HCT116 (cell line): Measurements from ENCODE around the gene COL4A4. TPM values are rescaled to one million over a fixed set of nuclear protein-coding genes. Genes with fewer than 3 reads are reported as not detected.

Source experiments
- ATAC-seq: fragments of 200-7000 bp; cut with Tn5 transposase; 2 replicates; pipeline ENCODE4 v1.9.1; 2020; ENCODE audit warnings: mild to moderate bottlenecking, moderate library complexity
- BruUV-seq: library from RNA; stranded (reverse); fragments of 400-500 nt; replicated peaks from 2 replicates; lab custom pipeline; 2021; lab: Mats Ljungman, UMichigan
- CTCF ChIA-PET: fragments of 300-600 bp; sonication (Branson Sonifier 250); formaldehyde crosslinking; loops from one replicate; lab custom pipeline; 2021; ENCODE audit warnings: antibody characterized with exemption; lab: Charles Lee
- POLR2A ChIA-PET: fragments of 300-600, 350-600 bp; sonication (Branson Sonifier 250); formaldehyde crosslinking; loops from one replicate; lab custom pipeline; 2021; ENCODE audit warnings: antibody characterized with exemption; lab: Charles Lee
- RAD21 ChIA-PET, 2 experiments: fragments of 300-600 bp; sonication (Branson Sonifier 250); formaldehyde crosslinking; loops; one replicate each; lab custom pipeline; 2023; ENCODE audit warnings: low total read pairs in 2 of 2; ENCODE audit not compliant: uncharacterized antibody in 2 of 2, unreplicated experiment in 2 of 2, low non-redundant PET in 1 of 2; lab: Charles Lee
- DNase-seq: peaks from one replicate; pipeline ENCODE4 v3.0.0-alpha.2; 2010; ENCODE audit warnings: low read depth, low spot score
- H2AFZ ChIP-seq: fragments of 200-600 bp; shearing (Covaris generic), sonication (generic); 2 replicates; pipeline ENCODE4 v1.6.1; 2017; ENCODE audit warnings: low read depth, mixed run types, mixed read lengths, antibody characterized with exemption, low read length; ENCODE audit not compliant: poor library complexity, severe bottlenecking
- H3K27ac ChIP-seq: 2 replicates; pipeline ENCODE4 v1.5.1; 2012; ENCODE audit warnings: low read depth, low read length
- H3K27me3 ChIP-seq: fragments of 200-600 bp; sonication (generic); 2 replicates; pipeline ENCODE4 v1.6.1; 2016; ENCODE audit warnings: mixed run types, low read length, mixed read lengths; ENCODE audit not compliant: insufficient read depth
- H3K36me3 ChIP-seq, 2 experiments: fragments of 200-500 bp in 1 of 2; fragments of 200-600 bp in 1 of 2; sonication (Bioruptor generic) in 1 of 2; sonication (generic) in 1 of 2; 2 replicates each; pipeline versions ENCODE4 v1.5.1 to v1.6.1; 2014 to 2016; ENCODE audit warnings: low read length in 2 of 2, inconsistent platforms in 1 of 2, mixed read lengths in 1 of 2, mixed run types in 1 of 2; ENCODE audit not compliant: insufficient read depth in 2 of 2, control insufficient read depth in 1 of 2
- H3K4me1 ChIP-seq, 2 experiments: fragments of 200-600 bp in 1 of 2; sonication (generic) in 1 of 2; 2 replicates each; pipeline versions ENCODE4 v1.5.1 to v1.6.1; 2012 to 2017; ENCODE audit warnings: low read length in 2 of 2, inconsistent platforms in 1 of 2, mild to moderate bottlenecking in 1 of 2, mixed read lengths in 1 of 2, mixed run types in 1 of 2, moderate library complexity in 1 of 2; ENCODE audit not compliant: insufficient read depth in 2 of 2, control insufficient read depth in 1 of 2
- H3K4me2 ChIP-seq: fragments of 200-600 bp; sonication (generic); 2 replicates; pipeline ENCODE4 v1.6.1; 2017; ENCODE audit warnings: mixed run types, low read length, mixed read lengths
- H3K4me3 ChIP-seq, 2 experiments: fragments of 200-600 bp in 1 of 2; sonication (generic) in 1 of 2; replicated peaks in 1 of 2; 2 replicates each; pipeline ENCODE4 v1.5.1; 2011 to 2016; ENCODE audit warnings: low read length in 2 of 2, control low read depth in 1 of 2, low read depth in 1 of 2, mild to moderate bottlenecking in 1 of 2, mixed read lengths in 1 of 2, mixed run types in 1 of 2
- H3K79me2 ChIP-seq: fragments of 200-600 bp; sonication (generic); 2 replicates; pipeline ENCODE4 v1.6.1; 2017; ENCODE audit warnings: mild to moderate bottlenecking, mixed run types, low read length, moderate library complexity, mixed read lengths; ENCODE audit not compliant: insufficient read depth
- H3K9ac ChIP-seq: fragments of 200-600 bp; sonication (generic); 2 replicates; pipeline ENCODE4 v1.6.1; 2016; ENCODE audit warnings: low read length, mixed read lengths
- H3K9me2 ChIP-seq: fragments of 200-600 bp; sonication (generic), shearing (Covaris generic); 2 replicates; pipeline ENCODE4 v1.6.1; 2017; ENCODE audit warnings: mixed run types, mild to moderate bottlenecking, moderate library complexity; ENCODE audit not compliant: insufficient read depth
- H3K9me3 ChIP-seq, 2 experiments: fragments of 200-500 bp in 1 of 2; fragments of 200-600 bp in 1 of 2; sonication (Bioruptor generic) in 1 of 2; sonication (generic) in 1 of 2; 2 replicates each; pipeline ENCODE4 v1.6.1; 2014 to 2017; ENCODE audit warnings: low read length in 2 of 2, mixed read lengths in 2 of 2, inconsistent platforms in 1 of 2, low read depth in 1 of 2, mild to moderate bottlenecking in 1 of 2, mixed run types in 1 of 2, moderate library complexity in 1 of 2; ENCODE audit not compliant: control insufficient read depth in 1 of 2, insufficient read depth in 1 of 2
- H4K20me1 ChIP-seq: fragments of 200-600 bp; sonication (generic), shearing (Covaris generic); 2 replicates; pipeline ENCODE4 v1.6.1; 2017; ENCODE audit warnings: mixed run types, mild to moderate bottlenecking, moderate library complexity; ENCODE audit not compliant: insufficient read depth
- CEBPB ChIP-seq: IDR thresholded peaks from 2 replicates; pipeline ENCODE4 v1.6.1; 2012; ENCODE audit warnings: low read depth
- EGR1 ChIP-seq: IDR thresholded peaks from 2 replicates; pipeline ENCODE4 v1.6.1; 2012; ENCODE audit warnings: low read depth
- ELF1 ChIP-seq: IDR thresholded peaks from 2 replicates; pipeline ENCODE4 v1.6.1; 2012; ENCODE audit warnings: low read depth, borderline replicate concordance
- EZH2 ChIP-seq: fragments of 200-600 bp; sonication (generic); IDR thresholded peaks from 2 replicates; pipeline ENCODE4 v1.6.1; 2017; ENCODE audit warnings: antibody characterized with exemption, mixed run types
- EZH2phosphoT487 ChIP-seq: fragments of 200-600 bp; IDR thresholded peaks from 2 replicates; pipeline ENCODE4 v1.6.1; 2018; ENCODE audit warnings: antibody characterized with exemption, borderline replicate concordance
- FOSL1 ChIP-seq: IDR thresholded peaks from 2 replicates; pipeline ENCODE4 v1.6.1; 2012; ENCODE audit warnings: low read depth
- POLR2A ChIP-seq: IDR thresholded peaks from 2 replicates; pipeline ENCODE4 v1.7.0; 2011; ENCODE audit warnings: borderline replicate concordance; ENCODE audit not compliant: insufficient read depth, insufficient read length; ENCODE audit errors: extremely low read depth
- POLR2AphosphoS5 ChIP-seq: IDR thresholded peaks from 2 replicates; pipeline ENCODE4 v1.6.1; 2011; ENCODE audit warnings: mild to moderate bottlenecking, low read depth, low read length, moderate library complexity
- RAD21 ChIP-seq: IDR thresholded peaks from 2 replicates; pipeline ENCODE4 v1.6.1; 2012; ENCODE audit warnings: low read depth, mild to moderate bottlenecking
- SP1 ChIP-seq: IDR thresholded peaks from 2 replicates; pipeline ENCODE4 v1.6.1; 2012; ENCODE audit warnings: low read depth
- SRF ChIP-seq: IDR thresholded peaks from 2 replicates; pipeline ENCODE4 v1.6.1; 2012; ENCODE audit warnings: low read depth
- TCF7L2 ChIP-seq: IDR thresholded peaks from 2 replicates; pipeline ENCODE4 v1.7.0; 2011; ENCODE audit warnings: borderline replicate concordance, inconsistent platforms; ENCODE audit not compliant: insufficient read depth, insufficient read length; ENCODE audit errors: extremely low read depth
- YY1 ChIP-seq: IDR thresholded peaks from 2 replicates; pipeline ENCODE4 v1.6.1; 2011; ENCODE audit warnings: low read length, low read depth, moderate library complexity, mild to moderate bottlenecking; ENCODE audit not compliant: insufficient replicate concordance; ENCODE audit errors: extremely low read depth
- ZNF274 ChIP-seq: fragments of 200-500 bp; sonication (Bioruptor generic); IDR thresholded peaks from 2 replicates; pipeline ENCODE4 v1.6.1; 2014; ENCODE audit warnings: mild to moderate bottlenecking, low read depth, low read length, inconsistent platforms
- intact Hi-C: fragments of 100-400 bp; cut with micrococcal nuclease; formaldehyde crosslinking; loops from 2 replicates; pipeline ENCODE4 v1.10.0; 2022
- total RNA-seq: library from RNA; stranded (reverse); gene quantifications from one replicate; pipeline ENCODE4 v1.2.1, GENCODE V29; 2021; ENCODE audit not compliant: unreplicated experiment
- TF ChIP-seq, protein P1 (sequence below), 3 experiments: fragments of 200-600 bp in 1 of 3; sonication (generic) in 1 of 3; IDR thresholded peaks in 2 of 3; conservative IDR thresholded peaks in 1 of 3; 2 replicates each; pipeline ENCODE4 v1.5.1; 2012 to 2017; ENCODE audit warnings: low read depth in 2 of 3, low read length in 2 of 3, antibody characterized with exemption in 1 of 3, borderline replicate concordance in 1 of 3, control low read depth in 1 of 3, mild to moderate bottlenecking in 1 of 3, mixed read lengths in 1 of 3, mixed run types in 1 of 3, moderate library complexity in 1 of 3; ENCODE audit not compliant: insufficient read depth in 1 of 3
- TF ChIP-seq, protein P2 (sequence below): IDR thresholded peaks from 2 replicates; pipeline ENCODE4 v1.6.1; 2012; ENCODE audit warnings: low read depth
- TF ChIP-seq, protein P3 (sequence below): IDR thresholded peaks from 2 replicates; pipeline ENCODE4 v1.6.1; 2012

Gene COL4A4
- total RNA-seq, 1 experiment from 2014 or later: 5.9 TPM

DNA sequence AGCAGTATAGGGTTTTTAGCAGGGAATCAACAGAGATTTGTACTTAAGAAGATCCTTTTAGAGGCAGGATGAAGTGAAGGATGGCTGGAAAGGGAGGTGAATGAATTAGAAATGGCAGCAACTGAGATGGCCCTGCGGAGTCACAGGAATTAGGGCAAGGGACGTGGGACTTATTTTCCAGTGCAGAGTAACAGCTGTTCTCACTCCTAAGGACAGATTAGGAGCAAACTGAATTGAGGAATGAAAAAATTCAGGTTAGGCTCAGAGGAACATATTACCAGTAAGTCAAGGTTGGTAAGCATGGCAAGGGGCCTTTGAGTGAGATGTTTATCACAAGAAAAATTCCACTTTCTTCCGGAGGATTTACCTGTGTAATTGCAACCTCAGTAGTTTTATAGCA lies 34.9 kb upstream of the COL4A4 start:
- no peaks in the 10 kb centered on the region for H3K79me2 ChIP-seq
- no peaks in the 10 kb centered on the region for H3K9me3 ChIP-seq
- CTCF ChIA-PET: no interaction called here
- POLR2A ChIA-PET: no interaction called here
- H2AFZ ChIP-seq: no peak overlapping the region
- no peak overlapping the region for H3K27ac ChIP-seq
- TF ChIP-seq POLR2A (no peak), CEBPB (no peak)
- no TSS peak for BruUV-seq
- H3K27me3 ChIP-seq: no peaks in the 10 kb centered on the region
- ATAC-seq (no peak), DNase-seq (no peak)
- no peaks in the 10 kb centered on the region for H3K36me3 ChIP-seq
- intact Hi-C loops: no loop called here
- no peak overlapping the region for H3K4me2 ChIP-seq
- no peaks in the 10 kb centered on the region for H4K20me1 ChIP-seq
- H3K9me2 ChIP-seq: no peaks in the 10 kb centered on the region
- H3K4me1 ChIP-seq: no peaks in the 10 kb centered on the region
- H3K4me3 ChIP-seq: no peak overlapping the region
- RAD21 ChIA-PET: no interaction called here
- no peak overlapping the region for H3K9ac ChIP-seq

DNA sequence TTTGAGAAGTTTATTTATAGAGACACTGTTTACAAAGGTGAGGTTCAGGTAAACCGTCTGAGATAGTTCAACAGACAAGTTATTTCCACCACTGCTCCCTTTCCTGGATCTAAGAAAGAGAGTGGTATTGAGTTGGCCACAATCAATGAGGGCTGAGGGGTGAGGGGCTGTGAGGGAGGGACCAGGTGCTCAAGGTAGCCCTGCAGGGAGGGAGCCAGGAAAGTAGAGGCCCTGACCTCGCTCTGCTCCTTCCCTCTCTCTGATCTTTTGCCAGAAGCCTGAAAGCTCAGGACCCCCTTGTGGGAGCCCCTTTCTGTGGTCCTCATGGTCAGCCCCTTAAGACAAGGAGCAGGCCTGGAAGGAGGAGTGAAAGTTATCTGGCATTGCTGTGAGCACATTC lies 30.2 kb upstream of the COL4A4 start:
- no TSS peak for BruUV-seq
- Histone ChIP-seq H3K4me2 (no peak overlapping the region), H3K79me2 (no peaks in the 10 kb centered on the region), H3K9me2 (no peaks in the 10 kb centered on the region), H3K27ac (no peak overlapping the region), H3K27me3 (no peaks in the 10 kb centered on the region), H2AFZ (no peak overlapping the region), H3K9ac (no peak overlapping the region), H3K4me3 (no peak overlapping the region), H3K9me3 (no peaks in the 10 kb centered on the region), H3K4me1 (peaks cover 12 to 19% of the 10 kb centered on the region in 2 experiments), H3K36me3 (no peaks in the 10 kb centered on the region), H4K20me1 (no peaks in the 10 kb centered on the region)
- DNase-seq: no peak
- RAD21 ChIA-PET: no interaction called here
- POLR2A ChIA-PET: no interaction called here
- ATAC-seq: no peak
- intact Hi-C loops: no loop called here
- TF ChIP-seq, protein P1, sequence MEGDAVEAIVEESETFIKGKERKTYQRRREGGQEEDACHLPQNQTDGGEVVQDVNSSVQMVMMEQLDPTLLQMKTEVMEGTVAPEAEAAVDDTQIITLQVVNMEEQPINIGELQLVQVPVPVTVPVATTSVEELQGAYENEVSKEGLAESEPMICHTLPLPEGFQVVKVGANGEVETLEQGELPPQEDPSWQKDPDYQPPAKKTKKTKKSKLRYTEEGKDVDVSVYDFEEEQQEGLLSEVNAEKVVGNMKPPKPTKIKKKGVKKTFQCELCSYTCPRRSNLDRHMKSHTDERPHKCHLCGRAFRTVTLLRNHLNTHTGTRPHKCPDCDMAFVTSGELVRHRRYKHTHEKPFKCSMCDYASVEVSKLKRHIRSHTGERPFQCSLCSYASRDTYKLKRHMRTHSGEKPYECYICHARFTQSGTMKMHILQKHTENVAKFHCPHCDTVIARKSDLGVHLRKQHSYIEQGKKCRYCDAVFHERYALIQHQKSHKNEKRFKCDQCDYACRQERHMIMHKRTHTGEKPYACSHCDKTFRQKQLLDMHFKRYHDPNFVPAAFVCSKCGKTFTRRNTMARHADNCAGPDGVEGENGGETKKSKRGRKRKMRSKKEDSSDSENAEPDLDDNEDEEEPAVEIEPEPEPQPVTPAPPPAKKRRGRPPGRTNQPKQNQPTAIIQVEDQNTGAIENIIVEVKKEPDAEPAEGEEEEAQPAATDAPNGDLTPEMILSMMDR (IDR thresholded peaks at IDR 0.05 in 2 of 3, conservative IDR thresholded peaks at IDR 0.05 in 1 of 3; ENCODE audit: borderline replicate concordance in 1 of 3, insufficient read depth in 1 of 3, low read depth in 2 of 3, low read length in 2 of 3): no peak
- TF ChIP-seq SRF: no peak
- TF ChIP-seq, protein P2, sequence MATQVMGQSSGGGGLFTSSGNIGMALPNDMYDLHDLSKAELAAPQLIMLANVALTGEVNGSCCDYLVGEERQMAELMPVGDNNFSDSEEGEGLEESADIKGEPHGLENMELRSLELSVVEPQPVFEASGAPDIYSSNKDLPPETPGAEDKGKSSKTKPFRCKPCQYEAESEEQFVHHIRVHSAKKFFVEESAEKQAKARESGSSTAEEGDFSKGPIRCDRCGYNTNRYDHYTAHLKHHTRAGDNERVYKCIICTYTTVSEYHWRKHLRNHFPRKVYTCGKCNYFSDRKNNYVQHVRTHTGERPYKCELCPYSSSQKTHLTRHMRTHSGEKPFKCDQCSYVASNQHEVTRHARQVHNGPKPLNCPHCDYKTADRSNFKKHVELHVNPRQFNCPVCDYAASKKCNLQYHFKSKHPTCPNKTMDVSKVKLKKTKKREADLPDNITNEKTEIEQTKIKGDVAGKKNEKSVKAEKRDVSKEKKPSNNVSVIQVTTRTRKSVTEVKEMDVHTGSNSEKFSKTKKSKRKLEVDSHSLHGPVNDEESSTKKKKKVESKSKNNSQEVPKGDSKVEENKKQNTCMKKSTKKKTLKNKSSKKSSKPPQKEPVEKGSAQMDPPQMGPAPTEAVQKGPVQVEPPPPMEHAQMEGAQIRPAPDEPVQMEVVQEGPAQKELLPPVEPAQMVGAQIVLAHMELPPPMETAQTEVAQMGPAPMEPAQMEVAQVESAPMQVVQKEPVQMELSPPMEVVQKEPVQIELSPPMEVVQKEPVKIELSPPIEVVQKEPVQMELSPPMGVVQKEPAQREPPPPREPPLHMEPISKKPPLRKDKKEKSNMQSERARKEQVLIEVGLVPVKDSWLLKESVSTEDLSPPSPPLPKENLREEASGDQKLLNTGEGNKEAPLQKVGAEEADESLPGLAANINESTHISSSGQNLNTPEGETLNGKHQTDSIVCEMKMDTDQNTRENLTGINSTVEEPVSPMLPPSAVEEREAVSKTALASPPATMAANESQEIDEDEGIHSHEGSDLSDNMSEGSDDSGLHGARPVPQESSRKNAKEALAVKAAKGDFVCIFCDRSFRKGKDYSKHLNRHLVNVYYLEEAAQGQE: no peak
- no peak for TF ChIP-seq POLR2AphosphoS5
- no peak for TF ChIP-seq EGR1
- TF ChIP-seq, protein P3, sequence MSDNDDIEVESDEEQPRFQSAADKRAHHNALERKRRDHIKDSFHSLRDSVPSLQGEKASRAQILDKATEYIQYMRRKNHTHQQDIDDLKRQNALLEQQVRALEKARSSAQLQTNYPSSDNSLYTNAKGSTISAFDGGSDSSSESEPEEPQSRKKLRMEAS: no peak
- no peak for TF ChIP-seq EZH2phosphoT487
- no peak for TF ChIP-seq FOSL1
- no peak for TF ChIP-seq ELF1
- TF ChIP-seq RAD21: no peak
- TF ChIP-seq EZH2: no peak
- TF ChIP-seq TCF7L2: no peak
- TF ChIP-seq YY1: no peak
- TF ChIP-seq SP1: no peak
- no peak for TF ChIP-seq ZNF274
- CTCF ChIA-PET: no interaction called here
